AG09309 (cell line): ENCODE results near the gene GNA12.

Source experiments
- DNase-seq: peaks from one replicate; pipeline ENCODE4 v3.0.0-alpha.2; 2010; ENCODE audit warnings: low read depth
- H3K4me3 ChIP-seq: 2 replicates; pipeline ENCODE4 v1.5.1; 2011; ENCODE audit warnings: mild to moderate bottlenecking, low read depth, low read length, moderate library complexity; ENCODE audit not compliant: control insufficient read depth
- TF ChIP-seq, protein P1 (sequence below): IDR thresholded peaks from 2 replicates; pipeline ENCODE4 v1.5.1; 2011; ENCODE audit warnings: mild to moderate bottlenecking, low read depth, low read length, inconsistent platforms; ENCODE audit not compliant: insufficient read depth, control insufficient read depth; ENCODE audit errors: missing control alignments

The GNA12 gene

DNA sequence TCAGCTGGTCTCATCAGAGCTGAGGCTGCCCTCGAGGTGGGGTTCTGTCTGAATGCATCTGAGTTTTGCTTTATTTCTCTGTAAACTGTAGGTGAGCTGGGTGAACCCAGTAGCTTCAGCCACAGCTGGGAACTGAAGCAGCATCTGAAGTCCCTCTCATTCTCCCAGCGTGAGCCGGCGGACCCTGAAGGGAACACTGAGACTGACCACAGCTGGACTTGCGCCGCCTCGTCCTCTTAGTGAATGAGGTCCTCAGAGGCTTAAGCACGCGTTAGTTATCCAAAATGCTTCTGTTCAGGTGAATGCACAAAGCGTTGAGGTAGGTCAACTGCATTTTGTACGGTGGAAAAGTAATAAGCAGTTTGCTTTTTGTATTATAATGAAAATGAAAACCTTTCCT is 79.5 kb downstream of the GNA12 start:
- DNase-seq, result no peak
- no peak overlapping the region for H3K4me3 ChIP-seq
- TF ChIP-seq, protein P1, sequence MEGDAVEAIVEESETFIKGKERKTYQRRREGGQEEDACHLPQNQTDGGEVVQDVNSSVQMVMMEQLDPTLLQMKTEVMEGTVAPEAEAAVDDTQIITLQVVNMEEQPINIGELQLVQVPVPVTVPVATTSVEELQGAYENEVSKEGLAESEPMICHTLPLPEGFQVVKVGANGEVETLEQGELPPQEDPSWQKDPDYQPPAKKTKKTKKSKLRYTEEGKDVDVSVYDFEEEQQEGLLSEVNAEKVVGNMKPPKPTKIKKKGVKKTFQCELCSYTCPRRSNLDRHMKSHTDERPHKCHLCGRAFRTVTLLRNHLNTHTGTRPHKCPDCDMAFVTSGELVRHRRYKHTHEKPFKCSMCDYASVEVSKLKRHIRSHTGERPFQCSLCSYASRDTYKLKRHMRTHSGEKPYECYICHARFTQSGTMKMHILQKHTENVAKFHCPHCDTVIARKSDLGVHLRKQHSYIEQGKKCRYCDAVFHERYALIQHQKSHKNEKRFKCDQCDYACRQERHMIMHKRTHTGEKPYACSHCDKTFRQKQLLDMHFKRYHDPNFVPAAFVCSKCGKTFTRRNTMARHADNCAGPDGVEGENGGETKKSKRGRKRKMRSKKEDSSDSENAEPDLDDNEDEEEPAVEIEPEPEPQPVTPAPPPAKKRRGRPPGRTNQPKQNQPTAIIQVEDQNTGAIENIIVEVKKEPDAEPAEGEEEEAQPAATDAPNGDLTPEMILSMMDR, result no peak

DNA sequence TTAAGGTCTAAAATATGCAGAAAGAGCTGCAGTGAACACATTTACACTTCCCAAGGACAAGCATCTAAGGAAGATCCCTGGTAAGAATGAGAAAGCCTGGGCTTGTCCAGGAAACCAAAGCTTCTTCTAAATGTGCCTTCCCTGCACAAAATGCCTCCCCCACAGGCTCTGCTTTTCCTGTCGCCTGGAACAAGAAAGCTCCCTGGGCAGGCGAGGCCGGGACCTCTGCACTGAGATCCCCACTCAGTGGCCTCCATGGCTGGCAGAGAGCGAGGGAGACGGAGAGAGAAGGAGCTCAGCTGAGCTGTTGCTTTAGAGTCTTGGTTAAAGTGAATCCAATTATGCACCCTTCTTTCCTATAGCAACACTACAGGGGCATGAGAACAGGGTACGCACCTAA is 80.5 kb downstream of the GNA12 start:
- no peak for DNase-seq
- H3K4me3 ChIP-seq, result no peak overlapping the region
- TF ChIP-seq, protein P1, result no peak

DNA sequence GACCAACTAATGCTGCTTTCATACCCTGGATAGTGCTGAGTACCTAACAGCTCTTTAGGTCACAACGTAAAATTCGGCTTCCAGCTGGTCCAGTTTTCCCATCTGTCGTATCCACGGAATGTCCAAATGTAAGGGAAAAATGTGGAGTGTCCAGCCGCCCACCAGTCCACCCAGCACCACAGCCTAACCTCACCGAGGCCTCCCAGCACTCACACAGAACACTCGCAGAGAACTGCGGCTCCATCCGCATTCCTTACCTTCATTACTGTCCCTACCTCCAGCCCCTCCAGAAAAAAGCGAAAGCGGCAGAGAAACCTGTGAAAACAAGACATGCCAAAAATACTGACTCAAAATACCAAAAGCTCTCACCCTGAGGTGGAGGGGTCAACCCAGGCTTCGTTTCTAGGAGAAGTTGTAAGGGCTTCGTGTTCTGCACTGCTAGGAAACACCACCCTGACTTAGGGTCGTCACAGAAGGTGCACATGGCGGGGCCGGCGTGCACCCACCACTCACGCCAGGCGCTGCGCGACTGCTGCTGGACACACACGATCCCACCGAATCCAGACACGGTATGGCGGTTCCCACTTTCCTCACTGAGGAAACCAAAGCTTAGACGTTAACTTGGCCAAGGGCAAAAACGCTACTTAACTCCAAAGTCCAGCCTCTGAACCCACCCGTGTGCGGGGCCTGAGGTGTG is 82.2 kb downstream of the GNA12 start:
- TF ChIP-seq, protein P1, result no peak
- no peak overlapping the region for H3K4me3 ChIP-seq
- no peak for DNase-seq

DNA sequence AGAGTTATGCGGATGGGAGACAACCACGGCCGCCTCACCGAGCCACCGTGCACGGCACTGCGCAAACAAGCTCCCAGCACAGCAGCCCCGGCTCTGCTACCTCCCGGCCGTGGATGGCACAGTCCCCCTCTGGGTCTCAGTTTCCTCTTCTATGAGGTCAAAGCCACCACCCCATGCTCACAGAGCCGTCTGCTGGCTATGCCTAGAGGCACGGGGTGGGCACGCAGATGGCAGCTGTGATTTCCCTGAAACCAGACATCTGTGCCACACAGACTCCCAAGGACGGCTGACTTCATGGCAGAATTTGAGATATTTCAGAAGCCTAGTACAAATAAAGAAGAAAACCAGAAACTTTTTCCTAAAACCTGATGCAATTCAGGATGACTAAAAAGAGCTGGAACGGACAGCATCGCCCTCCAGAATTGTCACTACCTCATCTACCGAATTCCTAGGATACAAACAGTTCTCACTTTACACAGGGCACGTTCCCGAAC is 82.9 kb downstream of the GNA12 start:
- TF ChIP-seq, protein P1, result no peak

DNA sequence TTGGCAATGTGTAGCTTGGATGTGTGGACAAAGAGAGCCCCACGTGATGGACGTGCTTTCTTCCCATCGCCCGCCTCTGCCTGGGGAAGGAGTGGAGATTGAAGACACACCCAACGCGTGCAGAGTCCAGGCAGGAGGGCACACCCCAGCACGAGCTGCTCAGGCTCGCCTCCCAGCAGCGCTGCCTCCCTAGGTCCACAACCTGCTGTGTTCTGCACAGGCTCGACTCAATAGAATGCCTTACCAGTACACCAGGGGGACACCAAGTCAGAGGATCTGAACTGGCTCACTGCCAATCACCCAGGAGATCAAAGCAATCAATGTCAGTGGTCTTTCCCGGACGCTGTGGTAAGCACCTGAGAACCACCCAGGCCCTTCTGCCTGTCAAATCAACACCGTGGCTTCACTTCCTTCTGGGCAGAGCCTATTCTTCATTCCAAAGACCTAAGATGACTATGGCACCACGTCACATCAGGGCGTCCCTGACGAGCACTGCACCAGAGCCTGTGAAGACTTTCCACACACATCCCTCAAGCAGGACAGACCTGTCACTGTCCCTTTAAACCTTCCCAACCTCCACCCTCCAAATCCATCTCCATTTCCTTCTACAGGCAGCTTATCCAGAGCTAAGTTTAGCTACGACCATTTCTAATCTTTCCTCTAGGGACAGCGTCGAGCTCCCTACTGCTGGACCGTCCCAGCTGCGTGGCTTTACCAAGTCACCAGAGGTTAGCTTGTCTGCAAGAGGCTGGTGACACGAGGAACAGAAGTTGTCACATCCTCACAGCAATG is 83.8 kb downstream of the GNA12 start:
- no peak for DNase-seq
- no peak overlapping the region for H3K4me3 ChIP-seq
- TF ChIP-seq, protein P1, result peak; percentile 49

More for the DNA sequence above, 82.9 kb downstream of the GNA12 start:
- H3K4me3 ChIP-seq, result no peak overlapping the region
- DNase-seq, result no peak

DNA sequence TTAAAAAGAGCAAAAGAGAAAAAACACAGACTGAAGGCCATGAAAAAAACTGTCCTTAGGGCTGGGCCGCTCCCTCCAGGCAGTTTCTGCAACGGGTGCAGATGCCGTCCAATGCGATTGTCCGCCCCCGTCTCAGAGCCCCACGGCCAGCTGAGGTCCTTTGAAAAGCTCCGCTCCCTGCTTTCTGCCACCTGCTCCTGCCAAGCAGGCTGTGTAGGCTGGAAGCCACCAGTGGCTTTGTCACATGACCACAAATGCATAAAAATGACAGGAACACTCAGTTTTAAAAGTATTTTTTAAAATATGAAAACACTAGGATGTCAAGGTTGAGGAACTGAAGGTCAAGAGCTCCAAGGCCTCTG is 84.4 kb downstream of the GNA12 start:
- DNase-seq, result no peak
- TF ChIP-seq, protein P1, result no peak

More for the DNA sequence above, 84.4 kb downstream of the GNA12 start:
- H3K4me3 ChIP-seq, result no peak overlapping the region
